HG02610 (cell line): ENCODE measurements around the gene ETV2.
"Not testable (repeated sequence)": the region's sequence is repeated elsewhere in the genome, so short reads cannot be mapped to it uniquely, and the experiment has no call there.

ENCODE experiments used
- ATAC-seq: cut with Tn5 transposase; IDR thresholded peaks from one replicate; pipeline ENCODE4 v1.9.1; 2021; ENCODE audit warnings: mild to moderate bottlenecking, moderate library complexity; ENCODE audit not compliant: unreplicated experiment

Gene ETV2

DNA sequence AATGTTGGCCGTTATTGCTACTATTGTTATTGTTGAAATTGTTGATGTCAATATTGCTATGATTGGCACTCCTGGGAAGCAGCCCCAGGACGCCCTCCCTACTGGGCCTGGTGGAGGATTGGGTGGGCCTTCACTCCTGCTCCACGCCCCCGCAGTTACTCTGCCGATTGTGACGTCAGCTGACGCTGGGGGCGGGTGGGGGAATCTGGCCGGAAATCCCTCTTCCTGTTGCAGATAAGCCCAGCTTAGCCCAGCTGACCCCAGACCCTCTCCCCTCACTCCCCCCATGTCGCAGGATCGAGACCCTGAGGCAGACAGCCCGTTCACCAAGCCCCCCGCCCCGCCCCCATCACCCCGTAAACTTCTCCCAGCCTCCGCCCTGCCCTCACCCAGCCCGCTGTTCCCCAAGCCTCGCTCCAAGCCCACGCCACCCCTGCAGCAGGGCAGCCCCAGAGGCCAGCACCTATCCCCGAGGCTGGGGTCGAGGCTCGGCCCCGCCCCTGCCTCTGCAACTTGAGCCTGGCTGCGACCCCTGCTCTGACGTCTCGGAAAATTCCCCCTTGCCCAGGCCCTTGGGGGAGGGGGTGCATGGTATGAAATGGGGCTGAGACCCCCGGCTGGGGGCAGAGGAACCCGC, at the start of gene ETV2:
Gene ETV2, plus strand, starts transcription at position 231 of the 637 bp plus-strand sequence. CDS start 716 bp downstream, outside the sequence.
- no peak for ATAC-seq

- ATAC-seq = no peak
Observed at GRCh38 chr19:35592226-35592625, 49.3 kb upstream of the ETV2 start.

GRCh38 chr19:35595026-35595425, 46.5 kb upstream of the ETV2 start:
- not testable (repeated sequence) for ATAC-seq

DNA sequence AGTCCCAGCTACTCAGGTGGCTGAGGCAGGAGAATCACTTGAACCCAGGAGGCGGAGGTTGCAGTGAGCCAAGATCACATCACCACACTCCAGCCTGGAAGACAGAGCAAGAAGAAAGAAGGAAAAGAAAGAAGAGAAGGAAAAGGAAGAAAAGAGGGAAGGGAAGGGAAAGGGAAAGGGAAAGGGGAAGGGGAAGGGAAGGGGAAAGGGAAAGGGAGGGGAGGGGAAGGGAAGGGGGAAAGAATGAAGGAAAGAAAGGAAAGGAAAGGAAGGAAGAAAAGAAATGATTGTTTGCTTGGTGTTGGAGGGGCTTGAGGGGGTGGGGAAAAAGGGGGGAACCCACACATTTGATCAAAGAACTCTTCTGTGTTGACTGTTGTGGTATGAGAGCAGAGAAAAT, 45.6 kb upstream of the ETV2 start:
- no peak for ATAC-seq

DNA sequence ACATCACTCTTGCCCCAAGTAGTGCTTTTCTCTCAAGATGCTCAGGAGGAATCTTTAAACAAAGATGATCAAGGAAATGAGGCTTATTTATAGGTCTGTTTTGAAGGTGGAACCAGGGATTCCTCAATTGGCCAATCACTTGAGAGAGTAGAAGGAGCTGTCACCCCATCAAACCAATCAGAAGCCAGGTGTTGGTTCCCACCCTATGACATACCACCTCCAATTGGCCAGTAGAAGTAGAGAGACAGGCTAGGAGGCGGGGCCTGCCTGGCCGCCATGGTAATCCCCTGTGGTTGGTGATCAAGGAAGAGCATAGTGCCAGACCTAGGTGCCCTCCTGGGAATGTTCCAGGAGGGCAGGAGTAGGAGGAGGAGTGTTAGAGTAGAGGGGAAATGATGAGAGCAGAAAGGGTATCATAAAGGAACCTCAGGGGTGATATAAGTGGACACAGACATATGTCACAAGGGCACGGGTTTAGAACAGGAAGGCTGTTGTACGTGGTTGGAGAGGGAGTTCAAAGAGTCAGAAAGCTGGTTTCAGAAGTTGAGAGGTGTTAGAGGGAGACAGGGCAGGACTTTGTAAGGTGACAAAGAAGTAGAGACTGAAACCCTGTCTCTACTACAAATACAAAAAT, 45.1 kb upstream of the ETV2 start:
- ATAC-seq = no peak

GRCh38 chr19:35601971-35602370, 39.6 kb upstream of the ETV2 start:
- ATAC-seq = no peak

GRCh38 chr19:35604436-35604835, 37.1 kb upstream of the ETV2 start:
- ATAC-seq = not testable (repeated sequence)

DNA sequence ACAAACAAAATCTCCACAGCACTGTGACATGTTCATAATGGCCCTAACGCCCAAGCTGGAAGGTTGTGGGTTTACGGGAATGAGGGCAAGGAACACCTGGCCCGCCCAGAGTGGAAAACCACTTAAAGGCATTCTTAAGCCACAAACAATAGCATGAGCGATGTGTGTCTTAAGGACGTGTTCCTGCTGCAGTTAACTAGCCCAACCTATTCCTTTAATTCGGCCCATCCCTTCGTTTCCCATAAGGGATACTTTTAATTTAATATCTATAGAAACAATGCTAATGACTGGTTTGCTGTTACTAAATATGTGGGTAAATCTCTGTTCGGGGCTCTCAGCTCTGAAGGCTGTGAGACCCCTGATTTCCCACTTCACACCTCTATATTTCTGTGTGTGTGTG, 34.4 kb upstream of the ETV2 start:
- ATAC-seq = not testable (repeated sequence)

GRCh38 chr19:35607661-35608060, 33.9 kb upstream of the ETV2 start:
- ATAC-seq = no peak

- no peak for ATAC-seq
Observed at GRCh38 chr19:35608251-35608650, 33.3 kb upstream of the ETV2 start.

DNA sequence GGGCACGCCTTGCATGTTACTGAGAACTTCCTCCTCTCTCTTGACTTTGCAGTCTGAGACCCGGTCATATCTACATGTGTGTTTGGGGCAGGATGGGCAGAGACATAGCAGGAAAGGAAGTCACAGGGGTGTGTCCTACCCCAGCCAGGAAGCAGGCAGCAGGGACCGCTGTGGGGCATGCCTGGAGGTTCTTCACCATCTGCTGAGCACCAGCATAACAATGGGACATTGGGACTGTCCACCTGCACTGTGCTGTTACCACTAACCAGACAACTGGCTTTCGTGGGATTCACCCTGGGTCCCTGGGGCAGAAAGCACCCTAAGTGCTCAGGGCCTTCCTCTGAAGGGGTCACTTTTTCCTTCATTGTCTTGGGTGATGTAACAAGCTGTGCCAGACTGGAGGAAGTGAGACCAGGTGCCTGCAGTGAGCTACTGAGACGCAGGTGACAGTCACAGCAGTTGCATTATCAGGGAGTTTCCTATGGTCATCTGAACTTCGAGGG, 31.6 kb upstream of the ETV2 start:
- ATAC-seq = peak; percentile 42

DNA sequence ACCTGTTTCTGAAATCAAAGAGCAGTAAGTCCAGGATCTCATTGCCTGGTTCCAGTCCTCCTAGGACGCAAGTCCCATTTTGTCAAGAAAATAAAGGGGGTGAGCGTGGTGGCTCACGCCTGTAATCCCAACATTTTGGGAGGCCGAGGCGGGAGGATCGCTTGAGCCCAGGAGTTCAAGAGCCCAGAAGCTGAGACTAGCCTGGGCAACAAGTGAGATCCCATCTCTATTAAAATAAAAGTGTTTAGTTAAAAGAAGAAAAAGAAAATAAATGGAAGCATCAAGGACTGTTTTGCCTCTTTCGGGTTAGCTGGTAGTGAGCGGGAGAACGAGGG, 29.4 kb upstream of the ETV2 start:
- no peak for ATAC-seq

DNA sequence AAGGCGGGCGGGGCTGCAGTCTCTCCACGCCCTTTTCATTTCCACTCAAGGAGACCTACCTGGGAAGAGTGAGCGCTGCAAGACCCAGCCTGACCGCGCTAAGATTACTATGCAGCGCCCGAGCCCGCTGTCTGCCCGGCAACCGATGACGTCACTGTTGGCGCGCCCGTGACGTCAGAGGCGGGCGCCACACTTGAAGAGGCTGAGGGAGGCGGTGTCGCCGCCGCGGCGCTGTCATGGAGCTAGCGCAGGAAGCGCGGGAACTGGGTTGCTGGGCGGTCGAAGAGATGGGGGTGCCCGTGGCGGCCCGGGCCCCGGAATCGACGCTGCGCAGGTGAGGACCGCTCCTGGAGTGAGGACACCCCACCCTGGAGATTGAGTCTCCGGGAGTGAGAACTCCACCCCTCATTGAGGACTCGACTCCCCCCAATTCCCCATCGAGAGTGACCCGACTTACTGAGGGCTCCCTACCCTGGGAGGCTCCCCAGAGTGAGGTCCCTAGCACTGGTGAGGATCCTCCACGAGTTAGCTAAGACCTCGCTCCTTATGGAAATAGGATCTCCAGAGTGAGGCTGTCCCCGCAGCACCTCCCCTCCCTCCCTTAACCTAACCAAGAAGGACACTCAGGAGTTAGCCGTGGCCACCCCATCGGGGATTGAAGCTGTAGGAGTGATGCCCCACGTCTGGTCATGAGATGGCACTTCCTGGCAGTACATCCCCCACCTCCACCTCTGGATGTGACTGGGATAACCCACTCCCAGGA, 28.8 kb upstream of the ETV2 start, which contains the start of gene HAUS5:
Gene HAUS5, plus strand, starts transcription at position 177 of the 763 bp plus-strand sequence. Its CDS starts 60 bp downstream, at position 237.
- ATAC-seq = peak; percentile 70

DNA sequence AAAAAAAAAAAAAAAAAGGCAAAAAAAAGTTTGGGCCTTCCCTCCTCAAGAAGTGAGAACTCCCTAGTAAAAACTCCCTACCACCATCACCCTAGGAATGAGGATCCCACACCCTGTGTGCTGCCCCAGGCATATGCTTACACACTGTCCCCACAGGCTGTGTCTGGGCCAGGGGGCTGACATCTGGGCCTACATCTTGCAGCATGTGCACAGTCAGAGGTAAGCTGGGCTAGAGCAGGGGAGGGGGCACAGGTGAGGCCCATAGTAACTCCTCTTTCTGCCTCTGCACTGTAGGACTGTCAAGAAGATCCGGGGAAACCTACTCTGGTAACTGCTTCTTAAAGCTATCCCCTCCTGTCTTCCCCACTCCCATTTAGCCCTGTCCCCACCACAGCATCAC, 28.0 kb upstream of the ETV2 start:
- no peak for ATAC-seq

DNA sequence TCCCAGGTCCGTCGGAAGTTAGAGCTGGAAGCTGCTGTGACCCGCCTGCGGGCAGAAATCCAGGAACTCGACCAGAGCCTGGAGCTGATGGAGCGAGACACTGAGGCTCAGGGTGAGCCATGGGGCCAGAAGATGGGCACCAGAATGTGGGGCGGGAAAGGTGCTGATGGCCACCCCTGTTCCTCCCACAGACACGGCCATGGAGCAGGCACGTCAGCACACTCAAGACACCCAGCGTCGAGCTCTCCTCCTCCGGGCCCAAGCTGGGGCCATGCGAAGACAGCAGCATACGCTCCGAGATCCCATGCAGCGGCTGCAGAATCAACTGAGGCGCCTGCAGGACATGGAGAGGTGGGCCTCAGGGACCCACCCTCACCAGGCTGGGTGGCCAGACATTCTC, 26.5 kb upstream of the ETV2 start:
- no peak for ATAC-seq

- no peak for ATAC-seq
Observed at GRCh38 chr19:35618857-35619256, 22.7 kb upstream of the ETV2 start.

DNA sequence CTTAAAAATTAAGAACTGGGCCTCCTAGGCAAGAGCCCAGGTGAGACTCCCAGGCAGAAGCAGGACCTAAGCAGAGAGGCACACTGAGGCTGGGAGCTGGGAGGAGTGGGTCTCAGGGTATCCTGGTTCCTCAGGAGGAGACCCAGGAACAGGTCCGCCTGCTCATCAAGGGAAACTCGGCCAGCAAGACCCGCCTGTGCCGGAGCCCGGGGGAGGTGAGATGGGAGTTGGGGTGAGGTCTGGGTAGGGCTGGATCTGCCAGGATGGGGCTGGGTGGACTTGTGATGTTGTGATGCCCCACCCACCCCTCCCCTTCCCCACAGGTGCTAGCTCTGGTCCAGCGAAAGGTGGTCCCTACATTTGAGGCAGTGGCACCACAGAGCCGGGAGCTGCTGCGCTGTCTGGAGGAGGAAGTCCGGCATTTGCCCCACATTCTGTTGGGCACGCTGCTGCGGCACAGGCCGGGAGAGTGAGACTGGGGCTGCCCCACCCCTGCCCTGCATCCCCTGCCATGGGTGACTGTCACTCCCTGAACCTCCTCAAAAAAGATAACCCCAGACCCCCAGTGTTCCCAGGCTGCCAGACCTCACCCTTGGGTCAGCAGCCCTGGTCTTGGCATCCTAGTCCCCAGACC, 22.1 kb upstream of the ETV2 start:
- ATAC-seq = no peak

GRCh38 chr19:35620001-35620400, 21.5 kb upstream of the ETV2 start:
- ATAC-seq = no peak

DNA sequence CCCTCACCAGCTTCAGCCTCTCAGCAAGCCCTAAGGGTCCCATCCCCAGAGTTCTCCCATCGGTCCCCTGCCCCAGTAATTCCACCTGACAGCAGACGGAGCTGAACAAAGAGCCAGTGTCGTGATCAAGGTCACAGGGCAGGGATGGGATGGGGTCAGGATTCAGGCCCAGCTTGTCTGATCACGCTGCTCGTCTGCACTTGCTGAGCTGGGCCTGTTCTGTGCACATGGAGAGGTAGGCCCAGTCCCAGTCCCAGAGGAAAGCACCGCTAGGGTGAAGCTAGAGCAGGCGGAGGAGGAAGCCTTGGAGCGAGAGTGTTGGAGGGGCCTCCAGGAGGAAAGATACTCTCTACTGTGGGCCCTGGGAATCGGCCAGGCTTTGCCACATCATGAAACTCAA, 19.8 kb upstream of the ETV2 start:
- no peak for ATAC-seq

DNA sequence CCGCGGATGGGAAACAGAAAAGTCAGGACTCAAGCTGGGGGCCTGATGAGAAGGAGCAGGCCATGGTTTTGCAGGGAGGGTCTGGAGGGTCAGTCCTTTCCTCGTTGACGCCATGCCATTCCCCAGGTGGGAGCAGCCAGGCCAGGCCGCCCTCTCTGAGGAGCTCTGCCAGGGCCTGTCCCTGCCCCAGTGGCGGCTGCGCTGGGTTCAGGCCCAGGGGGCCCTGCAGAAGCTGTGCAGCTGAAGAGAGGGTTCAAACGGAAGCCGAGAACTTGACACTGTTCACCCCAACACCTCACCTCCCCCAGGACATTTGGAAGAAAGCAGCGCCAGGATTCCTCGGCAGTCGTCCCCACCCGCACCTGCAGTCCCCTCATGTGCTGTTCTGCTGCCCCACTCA, 18.8 kb upstream of the ETV2 start:
- no peak for ATAC-seq

DNA sequence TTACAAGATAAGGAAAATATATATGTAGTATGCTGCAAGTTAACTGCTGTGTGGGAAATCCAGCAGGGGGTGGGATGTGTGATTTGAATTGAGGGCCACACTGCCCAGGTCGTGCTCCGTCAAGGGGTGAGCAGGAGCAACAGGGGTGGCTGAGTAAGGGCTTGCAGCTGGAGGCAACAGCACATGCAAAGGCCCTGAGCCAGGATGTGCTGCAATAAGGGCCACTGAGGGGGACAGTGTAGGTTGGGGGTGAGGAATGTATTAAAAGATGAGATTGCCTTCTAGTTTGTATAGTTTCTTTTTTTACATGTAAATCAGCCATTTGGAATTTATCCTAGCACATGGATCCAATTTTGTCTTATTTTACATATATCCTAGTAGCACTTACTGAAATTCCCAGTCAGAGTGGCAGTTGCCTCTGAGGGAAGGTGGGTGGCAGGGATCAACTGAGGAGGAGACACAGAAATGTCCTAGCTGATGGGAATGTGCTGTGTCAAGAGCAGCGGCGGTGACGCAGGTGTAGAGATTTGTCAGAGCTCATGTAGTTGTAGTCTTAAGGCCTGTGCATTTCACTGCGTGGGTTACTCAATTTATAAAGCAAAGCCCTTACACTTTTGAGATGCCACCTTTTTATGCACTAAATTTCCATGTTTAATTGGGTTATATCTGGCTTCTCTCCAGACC, 18.1 kb upstream of the ETV2 start:
- ATAC-seq = no peak
